SK-N-SH treated with all-trans-retinoic acid at 6 μM for 48 hours (cell line): ENCODE results near the gene NBAS.

Experiments used
- ATAC-seq: fragments of 200-7000 bp; cut with Tn5 transposase; 3 replicates; pipeline ENCODE4 v1.9.1; 2020; ENCODE audit warnings: mild to moderate bottlenecking, moderate library complexity
- ARNTL ChIP-seq: fragments of 450-650 bp; formaldehyde crosslinking; IDR thresholded peaks from 2 replicates; pipeline ENCODE4 v1.5.0; 2020; ENCODE audit warnings: low read depth, mild to moderate bottlenecking, moderate library complexity, borderline replicate concordance
- BACH2 ChIP-seq: fragments of 250-450 bp; sonication (Bioruptor Pico); IDR thresholded peaks from 2 replicates; pipeline ENCODE4 v1.9.0; 2021; ENCODE audit warnings: mild to moderate bottlenecking, borderline replicate concordance
- ESRRG ChIP-seq: fragments of 250-450 bp; sonication (Bioruptor Pico); IDR thresholded peaks from 2 replicates; pipeline ENCODE4 v1.6.1; 2021; ENCODE audit warnings: mild to moderate bottlenecking
- ISL1 ChIP-seq: fragments of 250-450 bp; sonication (Bioruptor Pico); IDR thresholded peaks from 2 replicates; pipeline ENCODE4 v2.1.2; 2022; ENCODE audit warnings: mild to moderate bottlenecking, moderate library complexity
- OSR1 ChIP-seq: fragments of 250-450 bp; sonication (Bioruptor Pico); IDR thresholded peaks from 2 replicates; pipeline ENCODE4 v1.8.0; 2022; ENCODE audit warnings: moderate library complexity, mild to moderate bottlenecking, inconsistent platforms
- TOX ChIP-seq: fragments of 250-450 bp; sonication (Bioruptor Pico); IDR thresholded peaks from 2 replicates; pipeline ENCODE4 v1.8.0; 2021; ENCODE audit warnings: mild to moderate bottlenecking, moderate library complexity, borderline replicate concordance
- ZC3H10 ChIP-seq: fragments of 250-450 bp; sonication (Bioruptor Pico); IDR thresholded peaks from 2 replicates; pipeline ENCODE4 v1.5.1; 2021; ENCODE audit warnings: mild to moderate bottlenecking, moderate library complexity
- ZFP3 ChIP-seq: fragments of 250-450 bp; sonication (Bioruptor Pico); IDR thresholded peaks from 2 replicates; pipeline ENCODE4 v1.5.0; 2020; ENCODE audit warnings: mild to moderate bottlenecking, moderate library complexity
- ZFP30 ChIP-seq: fragments of 450-650 bp; formaldehyde crosslinking; IDR thresholded peaks from 2 replicates; pipeline ENCODE4 v1.5.0; 2022; ENCODE audit warnings: mild to moderate bottlenecking, moderate library complexity
- ZNF565 ChIP-seq: fragments of 450-650 bp; formaldehyde crosslinking; conservative IDR thresholded peaks from 2 replicates; pipeline ENCODE4 v1.5.0; 2020; ENCODE audit warnings: low read depth, mild to moderate bottlenecking, moderate library complexity
- ZNF70 ChIP-seq: fragments of 450-650 bp; formaldehyde crosslinking; IDR thresholded peaks from 2 replicates; pipeline ENCODE4 v1.5.0; 2020; ENCODE audit warnings: mild to moderate bottlenecking, moderate library complexity
- ZNF8 ChIP-seq: fragments of 450-650 bp; formaldehyde crosslinking; IDR thresholded peaks from 2 replicates; pipeline ENCODE4 v1.5.0; 2020; ENCODE audit warnings: mild to moderate bottlenecking, moderate library complexity
- TF ChIP-seq, protein P1 (sequence below): fragments of 250-450 bp; sonication (Bioruptor Pico); IDR thresholded peaks from 2 replicates; pipeline ENCODE4 v1.5.0; 2020; ENCODE audit warnings: mild to moderate bottlenecking, moderate library complexity
- TF ChIP-seq, protein P2 (sequence below): fragments of 250-450 bp; sonication (Bioruptor Pico); IDR thresholded peaks from 2 replicates; pipeline ENCODE4 v1.5.1; 2021; ENCODE audit warnings: mild to moderate bottlenecking, moderate library complexity
- TF ChIP-seq, protein P3 (sequence below): fragments of 250-450 bp; sonication (Bioruptor Pico); IDR thresholded peaks from 2 replicates; pipeline ENCODE4 v1.8.0; 2021; ENCODE audit warnings: low read depth, mild to moderate bottlenecking, moderate library complexity, borderline replicate concordance

NBAS gene

DNA sequence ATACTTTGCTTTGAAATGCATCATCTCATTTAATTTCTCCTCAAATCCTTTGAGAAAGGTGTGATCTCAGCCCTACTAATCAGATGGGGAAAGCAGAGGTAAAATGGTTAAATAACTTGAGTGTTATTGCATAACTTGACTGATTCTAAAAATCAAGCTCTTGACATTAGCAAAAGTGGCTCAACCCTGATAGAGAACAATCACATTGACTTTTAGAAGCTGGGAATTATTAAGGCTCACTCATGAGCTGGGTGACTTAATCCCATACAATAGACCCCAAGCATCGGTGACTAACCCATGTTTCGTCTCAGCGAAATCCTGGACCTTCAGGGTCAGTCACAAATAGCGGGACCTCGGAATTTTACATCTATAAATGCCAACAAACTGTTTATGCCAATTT is 378.9 kb downstream of the NBAS start (continued):
- TF ChIP-seq, protein P1, sequence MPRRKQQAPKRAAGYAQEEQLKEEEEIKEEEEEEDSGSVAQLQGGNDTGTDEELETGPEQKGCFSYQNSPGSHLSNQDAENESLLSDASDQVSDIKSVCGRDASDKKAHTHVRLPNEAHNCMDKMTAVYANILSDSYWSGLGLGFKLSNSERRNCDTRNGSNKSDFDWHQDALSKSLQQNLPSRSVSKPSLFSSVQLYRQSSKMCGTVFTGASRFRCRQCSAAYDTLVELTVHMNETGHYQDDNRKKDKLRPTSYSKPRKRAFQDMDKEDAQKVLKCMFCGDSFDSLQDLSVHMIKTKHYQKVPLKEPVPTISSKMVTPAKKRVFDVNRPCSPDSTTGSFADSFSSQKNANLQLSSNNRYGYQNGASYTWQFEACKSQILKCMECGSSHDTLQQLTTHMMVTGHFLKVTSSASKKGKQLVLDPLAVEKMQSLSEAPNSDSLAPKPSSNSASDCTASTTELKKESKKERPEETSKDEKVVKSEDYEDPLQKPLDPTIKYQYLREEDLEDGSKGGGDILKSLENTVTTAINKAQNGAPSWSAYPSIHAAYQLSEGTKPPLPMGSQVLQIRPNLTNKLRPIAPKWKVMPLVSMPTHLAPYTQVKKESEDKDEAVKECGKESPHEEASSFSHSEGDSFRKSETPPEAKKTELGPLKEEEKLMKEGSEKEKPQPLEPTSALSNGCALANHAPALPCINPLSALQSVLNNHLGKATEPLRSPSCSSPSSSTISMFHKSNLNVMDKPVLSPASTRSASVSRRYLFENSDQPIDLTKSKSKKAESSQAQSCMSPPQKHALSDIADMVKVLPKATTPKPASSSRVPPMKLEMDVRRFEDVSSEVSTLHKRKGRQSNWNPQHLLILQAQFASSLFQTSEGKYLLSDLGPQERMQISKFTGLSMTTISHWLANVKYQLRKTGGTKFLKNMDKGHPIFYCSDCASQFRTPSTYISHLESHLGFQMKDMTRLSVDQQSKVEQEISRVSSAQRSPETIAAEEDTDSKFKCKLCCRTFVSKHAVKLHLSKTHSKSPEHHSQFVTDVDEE, result no peak
- TF ChIP-seq, protein P2, sequence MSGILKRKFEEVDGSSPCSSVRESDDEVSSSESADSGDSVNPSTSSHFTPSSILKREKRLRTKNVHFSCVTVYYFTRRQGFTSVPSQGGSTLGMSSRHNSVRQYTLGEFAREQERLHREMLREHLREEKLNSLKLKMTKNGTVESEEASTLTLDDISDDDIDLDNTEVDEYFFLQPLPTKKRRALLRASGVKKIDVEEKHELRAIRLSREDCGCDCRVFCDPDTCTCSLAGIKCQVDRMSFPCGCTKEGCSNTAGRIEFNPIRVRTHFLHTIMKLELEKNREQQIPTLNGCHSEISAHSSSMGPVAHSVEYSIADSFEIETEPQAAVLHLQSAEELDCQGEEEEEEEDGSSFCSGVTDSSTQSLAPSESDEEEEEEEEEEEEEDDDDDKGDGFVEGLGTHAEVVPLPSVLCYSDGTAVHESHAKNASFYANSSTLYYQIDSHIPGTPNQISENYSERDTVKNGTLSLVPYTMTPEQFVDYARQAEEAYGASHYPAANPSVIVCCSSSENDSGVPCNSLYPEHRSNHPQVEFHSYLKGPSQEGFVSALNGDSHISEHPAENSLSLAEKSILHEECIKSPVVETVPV, result no peak
- no peak for TF ChIP-seq OSR1 (CRISPR knock-in tag)

DNA sequence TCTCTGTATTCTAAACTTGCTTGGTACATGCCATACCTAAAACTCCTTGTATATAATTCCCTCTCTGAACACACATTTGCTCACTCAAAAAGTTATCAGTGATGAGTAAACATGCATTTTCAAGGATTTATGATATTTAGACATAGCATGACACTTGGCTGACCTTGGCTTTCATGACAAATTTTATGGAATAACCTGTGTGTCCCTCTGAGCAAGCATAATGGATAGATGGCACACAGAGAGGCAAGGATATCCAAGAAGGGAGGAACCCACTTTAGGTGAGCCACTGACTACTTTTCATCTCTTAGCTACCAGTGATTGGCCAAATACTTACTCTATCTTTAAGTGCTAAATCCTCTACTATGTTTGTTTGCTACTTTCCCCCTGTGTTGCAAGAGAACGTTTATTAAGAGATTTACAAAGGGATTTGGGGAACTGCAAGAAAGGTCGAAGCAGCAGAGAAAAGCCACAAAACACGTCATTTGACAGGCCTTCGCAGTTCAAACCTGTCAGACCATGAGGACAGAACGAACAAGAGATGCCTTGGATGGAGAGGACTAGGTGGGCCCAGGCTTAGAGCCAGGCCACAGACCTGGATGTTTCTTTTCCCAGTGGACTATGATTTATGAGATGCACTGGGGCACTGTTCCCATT is 379.9 kb downstream of the NBAS start:
- TF ChIP-seq, protein P2, result no peak
- TF ChIP-seq, protein P1, result no peak
- TF ChIP-seq ZNF8 (CRISPR knock-in tag), result no peak
- no peak for TF ChIP-seq ZFP3
- TF ChIP-seq OSR1 (CRISPR knock-in tag), result no peak
- no peak for TF ChIP-seq ZNF70 (CRISPR knock-in tag)
- no peak for TF ChIP-seq ARNTL (CRISPR knock-in tag)
- ATAC-seq, result no peak

DNA sequence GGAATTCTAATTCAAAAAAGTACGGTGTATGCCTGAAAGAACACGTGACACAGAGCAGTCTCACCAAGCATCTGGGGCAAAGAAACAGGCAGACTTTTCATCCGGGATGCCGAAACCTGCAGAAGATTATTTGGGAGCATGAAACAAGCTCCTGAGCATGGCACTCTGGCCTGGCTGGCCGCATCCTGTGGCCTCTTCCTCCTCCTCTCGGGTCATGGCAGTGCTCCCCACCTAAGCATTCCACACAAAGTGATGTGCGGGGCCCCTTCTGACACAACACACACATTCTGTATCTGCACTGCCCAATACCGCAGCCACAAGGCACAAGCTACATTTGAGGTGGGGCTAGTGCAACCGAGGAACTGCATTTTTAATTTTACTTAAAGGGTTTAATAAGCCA is 380.8 kb downstream of the NBAS start:
- no peak for ATAC-seq
- TF ChIP-seq ESRRG (CRISPR knock-in tag) (no peak), ZNF8 (CRISPR knock-in tag) (no peak), ZC3H10 (no peak), ZNF70 (CRISPR knock-in tag) (no peak), ZFP3 (no peak), TOX (no peak), ZFP30 (CRISPR knock-in tag) (no peak), BACH2 (no peak), ZNF565 (CRISPR knock-in tag) (no peak), ARNTL (CRISPR knock-in tag) (no peak), ISL1 (CRISPR knock-in tag) (no peak)
- TF ChIP-seq, protein P1, result no peak
- TF ChIP-seq, protein P3, sequence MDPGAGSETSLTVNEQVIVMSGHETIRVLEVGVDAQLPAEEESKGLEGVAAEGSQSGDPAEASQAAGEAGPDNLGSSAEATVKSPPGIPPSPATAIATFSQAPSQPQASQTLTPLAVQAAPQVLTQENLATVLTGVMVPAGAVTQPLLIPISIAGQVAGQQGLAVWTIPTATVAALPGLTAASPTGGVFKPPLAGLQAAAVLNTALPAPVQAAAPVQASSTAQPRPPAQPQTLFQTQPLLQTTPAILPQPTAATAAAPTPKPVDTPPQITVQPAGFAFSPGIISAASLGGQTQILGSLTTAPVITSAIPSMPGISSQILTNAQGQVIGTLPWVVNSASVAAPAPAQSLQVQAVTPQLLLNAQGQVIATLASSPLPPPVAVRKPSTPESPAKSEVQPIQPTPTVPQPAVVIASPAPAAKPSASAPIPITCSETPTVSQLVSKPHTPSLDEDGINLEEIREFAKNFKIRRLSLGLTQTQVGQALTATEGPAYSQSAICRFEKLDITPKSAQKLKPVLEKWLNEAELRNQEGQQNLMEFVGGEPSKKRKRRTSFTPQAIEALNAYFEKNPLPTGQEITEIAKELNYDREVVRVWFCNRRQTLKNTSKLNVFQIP (CRISPR knock-in tag), result no peak
- TF ChIP-seq, protein P2, result no peak
- TF ChIP-seq, all 23 proteins: peak for 0
